GM12878 (cell line): ENCODE measurements around the gene TMEM86A.

Source experiments
- CBX5 ChIP-seq: sonication (generic); IDR thresholded peaks from 2 replicates; pipeline ENCODE4 v1.6.1; 2016; ENCODE audit warnings: low read depth, moderate library complexity, mild to moderate bottlenecking, inconsistent platforms
- HDAC6 ChIP-seq: fragments of 200-600 bp; sonication (generic); IDR thresholded peaks from one replicate; pipeline ENCODE4 v1.8.0; 2017; ENCODE audit warnings: antibody characterized with exemption; ENCODE audit not compliant: unreplicated experiment
- RAD21 ChIP-seq: IDR thresholded peaks from 2 replicates; pipeline ENCODE4 v1.6.1; 2011; ENCODE audit warnings: mild to moderate bottlenecking, low read depth, low read length, moderate library complexity; ENCODE audit not compliant: insufficient read depth
- RCOR1 ChIP-seq: conservative IDR thresholded peaks from 2 replicates; pipeline ENCODE4 v1.6.1; 2012; ENCODE audit warnings: low read depth, low read length, improper control_type of control experiment

DNA sequence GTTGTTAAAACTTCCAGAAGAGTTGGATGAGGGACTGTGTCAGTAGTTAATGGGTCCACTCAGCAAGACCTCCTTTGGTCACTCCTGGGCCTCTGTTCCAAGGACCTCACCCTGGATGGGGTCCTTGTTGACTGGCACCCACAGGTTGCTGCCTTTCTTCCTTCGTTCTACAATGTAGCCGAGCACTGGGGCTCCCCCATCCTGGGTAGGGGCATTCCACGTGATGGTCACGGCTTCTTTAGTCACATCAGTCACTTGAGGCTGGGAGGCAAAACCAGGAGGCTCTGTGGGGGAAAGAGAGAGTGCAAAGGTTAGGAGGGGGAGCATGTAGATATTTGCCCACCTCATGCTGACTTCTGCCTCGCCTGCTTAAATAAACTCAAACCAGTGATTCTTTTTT, 12.0 kb downstream of the TMEM86A start:
- no peak for TF ChIP-seq RAD21
- no peak for TF ChIP-seq CBX5
- TF ChIP-seq RCOR1, result no peak
- TF ChIP-seq HDAC6, result no peak
